AG10803 (cell line): ENCODE measurements around the gene UBTD1.
A peak's percentile ranks its signal among the peaks of the same experiment; 100 is the strongest.

ENCODE experiments used
- DNase-seq: peaks from one replicate; pipeline ENCODE4 v3.0.0; 2010; ENCODE audit warnings: low read depth
- H3K4me3 ChIP-seq: 2 replicates; pipeline ENCODE4 v1.5.1; 2011; ENCODE audit warnings: mild to moderate bottlenecking, low read length, control low read depth
- TF ChIP-seq, protein P1 (sequence below): conservative IDR thresholded peaks from 2 replicates; pipeline ENCODE4 v1.5.1; 2011; ENCODE audit warnings: mild to moderate bottlenecking, low read length, control low read depth, inconsistent platforms

UBTD1 gene

DNA sequence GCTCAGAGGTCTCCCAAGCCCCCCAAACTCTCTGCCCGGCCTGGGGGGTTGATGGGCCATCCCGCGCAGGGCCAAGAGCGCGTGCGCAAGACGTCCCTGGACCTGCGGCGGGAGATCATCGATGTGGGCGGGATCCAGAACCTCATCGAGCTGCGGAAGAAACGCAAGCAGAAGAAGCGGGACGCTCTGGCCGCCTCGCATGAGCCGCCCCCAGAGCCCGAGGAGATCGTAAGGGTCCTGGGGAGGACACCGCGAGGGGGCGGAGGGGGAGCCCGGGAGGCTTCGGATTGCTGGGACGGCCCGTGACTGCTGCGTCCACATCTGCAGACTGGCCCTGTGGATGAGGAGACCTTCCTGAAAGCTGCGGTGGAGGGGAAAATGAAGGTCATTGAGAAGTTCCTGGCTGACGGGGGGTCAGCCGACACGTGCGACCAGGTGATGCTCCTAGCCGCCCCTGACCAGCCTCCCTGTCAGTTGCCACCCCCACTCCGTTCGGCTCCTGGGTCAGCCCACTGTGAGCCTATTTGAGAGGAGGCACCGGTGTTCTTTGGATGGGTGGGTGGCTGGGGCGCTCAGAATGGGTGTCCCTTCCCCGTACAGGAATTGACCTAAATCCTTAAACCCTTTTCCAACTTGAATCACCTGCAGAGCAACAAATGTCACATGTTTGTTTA, 79.6 kb downstream of the UBTD1 start:
- TF ChIP-seq, protein P1, sequence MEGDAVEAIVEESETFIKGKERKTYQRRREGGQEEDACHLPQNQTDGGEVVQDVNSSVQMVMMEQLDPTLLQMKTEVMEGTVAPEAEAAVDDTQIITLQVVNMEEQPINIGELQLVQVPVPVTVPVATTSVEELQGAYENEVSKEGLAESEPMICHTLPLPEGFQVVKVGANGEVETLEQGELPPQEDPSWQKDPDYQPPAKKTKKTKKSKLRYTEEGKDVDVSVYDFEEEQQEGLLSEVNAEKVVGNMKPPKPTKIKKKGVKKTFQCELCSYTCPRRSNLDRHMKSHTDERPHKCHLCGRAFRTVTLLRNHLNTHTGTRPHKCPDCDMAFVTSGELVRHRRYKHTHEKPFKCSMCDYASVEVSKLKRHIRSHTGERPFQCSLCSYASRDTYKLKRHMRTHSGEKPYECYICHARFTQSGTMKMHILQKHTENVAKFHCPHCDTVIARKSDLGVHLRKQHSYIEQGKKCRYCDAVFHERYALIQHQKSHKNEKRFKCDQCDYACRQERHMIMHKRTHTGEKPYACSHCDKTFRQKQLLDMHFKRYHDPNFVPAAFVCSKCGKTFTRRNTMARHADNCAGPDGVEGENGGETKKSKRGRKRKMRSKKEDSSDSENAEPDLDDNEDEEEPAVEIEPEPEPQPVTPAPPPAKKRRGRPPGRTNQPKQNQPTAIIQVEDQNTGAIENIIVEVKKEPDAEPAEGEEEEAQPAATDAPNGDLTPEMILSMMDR, result no peak
- H3K4me3 ChIP-seq, result peak overlapping the region; percentile 39
- DNase-seq, result no peak

GRCh38 chr10:97580421-97581367, 82.0 kb downstream of the UBTD1 start:
- no peak overlapping the region for H3K4me3 ChIP-seq
- TF ChIP-seq, protein P1, result no peak
- DNase-seq, result no peak

GRCh38 chr10:97582169-97582568, 83.4 kb downstream of the UBTD1 start:
- DNase-seq, result no peak
- TF ChIP-seq, protein P1, result no peak
- H3K4me3 ChIP-seq, result no peak overlapping the region

GRCh38 chr10:97583476-97583875, 84.8 kb downstream of the UBTD1 start:
- DNase-seq, result no peak
- TF ChIP-seq, protein P1, result no peak
- no peak overlapping the region for H3K4me3 ChIP-seq

DNA sequence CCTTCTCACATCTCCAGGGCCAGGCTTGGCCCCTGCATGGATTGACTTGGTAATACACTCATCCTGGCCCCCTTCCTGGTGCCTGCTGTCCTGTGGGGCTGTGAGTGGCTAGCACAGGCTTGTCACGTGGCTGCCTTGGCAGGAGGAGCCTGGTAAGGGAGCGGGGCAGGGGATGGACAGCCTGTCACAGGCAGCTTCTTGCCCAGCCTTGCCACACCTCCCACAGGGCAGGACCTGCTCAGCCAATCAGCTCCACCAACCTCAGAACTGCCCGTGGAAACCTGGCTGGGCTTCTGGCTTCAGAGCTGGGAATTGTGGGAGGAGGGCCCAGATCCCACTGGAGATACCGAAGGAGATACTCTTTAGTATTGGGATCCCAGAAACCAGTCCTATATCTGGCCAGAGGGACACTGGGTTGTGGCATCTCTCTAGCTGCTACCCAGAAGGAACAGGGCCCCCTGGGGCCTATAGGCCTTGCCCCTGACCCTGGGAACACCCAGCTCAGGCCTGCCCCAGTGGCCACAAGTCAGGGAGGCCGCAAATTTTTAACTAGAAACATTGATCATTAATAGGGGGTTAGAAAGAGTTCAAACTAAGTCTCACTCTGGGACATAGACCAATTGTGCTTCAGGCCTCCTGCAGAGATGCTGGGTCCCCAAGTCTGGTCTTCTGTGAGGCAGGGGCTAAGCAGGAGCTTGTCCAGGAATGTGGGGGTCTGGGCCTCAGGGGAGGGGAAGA, 85.5 kb downstream of the UBTD1 start, which contains the start of gene HOGA1:
Gene HOGA1, plus strand, starts transcription at position 330 of the 738 bp plus-strand sequence. Its CDS starts 315 bp downstream, at position 645.
- DNase-seq, result peak; percentile 71
- TF ChIP-seq, protein P1, result no peak
- H3K4me3 ChIP-seq, result no peak within 1 kb of the TSS

DNA sequence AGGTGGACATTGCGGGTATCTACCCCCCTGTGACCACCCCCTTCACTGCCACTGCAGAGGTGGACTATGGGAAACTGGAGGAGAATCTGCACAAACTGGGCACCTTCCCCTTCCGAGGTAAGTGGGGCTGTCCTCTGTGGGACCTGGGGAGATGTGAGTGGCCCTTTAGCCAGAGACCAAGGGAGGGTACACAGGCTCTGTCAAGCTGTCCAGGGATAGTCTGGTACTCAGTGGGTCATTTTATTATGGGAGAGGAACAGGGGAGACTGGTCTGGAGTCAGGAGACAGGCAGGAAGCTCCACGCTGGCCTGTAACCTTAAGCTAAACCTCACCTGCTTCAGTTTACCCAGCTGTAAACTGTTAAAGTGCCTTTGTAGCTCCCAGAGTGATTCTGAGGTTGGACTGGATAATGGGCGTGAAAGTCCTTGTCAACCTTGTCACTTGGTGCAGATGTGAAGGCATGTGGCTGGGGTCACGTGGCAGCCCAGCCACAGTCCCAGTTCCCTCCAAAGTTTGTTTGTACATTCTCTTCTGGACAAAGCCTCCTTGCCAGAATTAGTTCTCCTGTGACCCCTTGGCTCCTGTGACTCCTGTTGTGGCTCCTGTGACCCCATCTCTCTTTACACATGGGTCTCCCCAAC, 86.2 kb downstream of the UBTD1 start:
- DNase-seq, result no peak
- no peak overlapping the region for H3K4me3 ChIP-seq

More for the DNA sequence above, 86.2 kb downstream of the UBTD1 start:
- TF ChIP-seq, protein P1, result no peak
